ENCODE data around the gene PHETA1.

DNA sequence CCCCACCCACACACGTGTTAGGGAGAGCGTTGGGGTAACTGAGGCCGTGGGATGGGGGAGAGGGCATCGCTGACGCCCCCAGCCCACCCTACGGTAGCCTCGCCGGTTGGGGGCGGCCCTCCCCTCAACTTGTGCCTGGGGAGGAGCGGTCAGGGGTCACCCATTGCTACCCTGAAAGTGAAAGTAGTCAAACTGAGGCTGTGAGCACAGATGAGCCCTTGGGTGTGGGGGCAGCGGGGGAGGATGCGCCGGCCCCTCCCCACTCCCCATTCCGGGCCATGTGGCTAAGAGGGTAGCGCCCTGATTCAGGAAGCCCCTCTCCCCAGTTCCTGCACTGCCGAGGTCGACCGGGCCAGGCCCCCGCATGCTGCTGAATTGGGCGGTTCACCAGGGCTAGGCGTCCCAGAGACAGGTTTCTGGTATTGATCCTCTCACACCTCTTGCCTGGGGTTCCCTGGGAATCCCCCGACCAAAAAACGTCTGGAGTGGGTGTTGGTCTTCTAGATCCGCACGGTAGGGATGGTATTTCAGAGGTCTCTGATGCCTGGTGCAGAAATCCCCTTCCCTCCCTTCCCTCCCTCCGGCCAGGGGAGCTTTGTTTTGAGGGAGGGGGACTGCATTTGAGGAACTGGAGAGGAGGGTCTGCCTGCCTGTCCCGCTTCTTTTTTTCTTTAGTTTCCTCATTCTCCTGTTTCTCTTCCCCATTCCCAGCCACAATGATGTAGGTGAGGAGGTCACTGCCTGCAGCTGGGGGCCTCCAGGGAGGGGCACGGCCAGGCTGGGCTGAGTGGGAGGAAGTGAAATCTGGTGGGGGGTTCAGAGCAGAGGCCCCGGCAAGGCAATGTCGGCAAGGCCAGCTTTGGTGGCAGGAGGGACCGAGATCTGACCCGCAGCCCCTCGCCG, 37.8 kb upstream of the PHETA1 start:
- TF ChIP-seq, protein P1, sequence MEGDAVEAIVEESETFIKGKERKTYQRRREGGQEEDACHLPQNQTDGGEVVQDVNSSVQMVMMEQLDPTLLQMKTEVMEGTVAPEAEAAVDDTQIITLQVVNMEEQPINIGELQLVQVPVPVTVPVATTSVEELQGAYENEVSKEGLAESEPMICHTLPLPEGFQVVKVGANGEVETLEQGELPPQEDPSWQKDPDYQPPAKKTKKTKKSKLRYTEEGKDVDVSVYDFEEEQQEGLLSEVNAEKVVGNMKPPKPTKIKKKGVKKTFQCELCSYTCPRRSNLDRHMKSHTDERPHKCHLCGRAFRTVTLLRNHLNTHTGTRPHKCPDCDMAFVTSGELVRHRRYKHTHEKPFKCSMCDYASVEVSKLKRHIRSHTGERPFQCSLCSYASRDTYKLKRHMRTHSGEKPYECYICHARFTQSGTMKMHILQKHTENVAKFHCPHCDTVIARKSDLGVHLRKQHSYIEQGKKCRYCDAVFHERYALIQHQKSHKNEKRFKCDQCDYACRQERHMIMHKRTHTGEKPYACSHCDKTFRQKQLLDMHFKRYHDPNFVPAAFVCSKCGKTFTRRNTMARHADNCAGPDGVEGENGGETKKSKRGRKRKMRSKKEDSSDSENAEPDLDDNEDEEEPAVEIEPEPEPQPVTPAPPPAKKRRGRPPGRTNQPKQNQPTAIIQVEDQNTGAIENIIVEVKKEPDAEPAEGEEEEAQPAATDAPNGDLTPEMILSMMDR (conservative IDR thresholded peaks at IDR 0.05), result no peak
- TF ChIP-seq EZH2 (IDR thresholded peaks at IDR 0.05; ENCODE audit: low read depth), result no peak

Measured in PC-9 (cell line).